Skeletal muscle tissue (tissue), 4 donors: Measurements from ENCODE around the gene SSR4. TPM values are rescaled to one million over a fixed set of nuclear protein-coding genes. Genes with fewer than 3 reads are reported as not detected.

Experiments
- H3K27ac ChIP-seq: one replicate; pipeline ENCODE4 v1.7.0; 2013; ENCODE audit warnings: mild to moderate bottlenecking, low read depth, low read length, inconsistent platforms
- H3K27me3 ChIP-seq, 3 donors: one replicate each; pipeline ENCODE4 v1.7.0; 2013; ENCODE audit warnings: low read length in 3 of 3; ENCODE audit not compliant: control insufficient read depth in 3 of 3, insufficient read depth in 3 of 3
- H3K36me3 ChIP-seq, 3 donors: one replicate each; pipeline ENCODE4 v1.7.0; 2013; ENCODE audit warnings: low read length in 3 of 3; ENCODE audit not compliant: control insufficient read depth in 3 of 3, insufficient read depth in 3 of 3
- H3K4me1 ChIP-seq, 3 donors: one replicate each; pipeline ENCODE4 v1.7.0; 2013; ENCODE audit warnings: low read length in 3 of 3, mild to moderate bottlenecking in 3 of 3; ENCODE audit not compliant: control insufficient read depth in 3 of 3, insufficient read depth in 3 of 3
- H3K4me3 ChIP-seq, 3 donors: one replicate each; pipeline ENCODE4 v1.7.0; 2013; ENCODE audit warnings: low read length in 3 of 3
- H3K9ac ChIP-seq, 3 donors: one replicate each; pipeline ENCODE4 v1.7.0; 2013; ENCODE audit warnings: low read length in 3 of 3, mild to moderate bottlenecking in 3 of 3, moderate library complexity in 2 of 3, low read depth in 1 of 3
- H3K9me3 ChIP-seq, 3 donors: one replicate each; pipeline ENCODE4 v1.7.0; 2013; ENCODE audit warnings: low read length in 3 of 3; ENCODE audit not compliant: control insufficient read depth in 3 of 3
- total RNA-seq: library from RNA; depleted of rRNA; stranded (reverse); fragments of >200 nt; gene quantifications from one replicate; pipeline ENCODE4 v1.2.3, GENCODE V29; 2014
- donor health status: Osteomylitis.

The SSR4 gene
- total RNA-seq, 1 donor from 2014 or later = 85.6 TPM

GRCh38 chrX:153769158-153769864 is 25.2 kb upstream of the SSR4 start:
- H3K4me3 ChIP-seq = no peak overlapping the region
- H3K27me3 ChIP-seq = peaks cover 0 to 4% (median 0%) of the 10 kb centered on the region in 3 donors
- no peaks in the 10 kb centered on the region for H3K9me3 ChIP-seq
- H3K9ac ChIP-seq = no peak overlapping the region
- no peak overlapping the region for H3K27ac ChIP-seq
- H3K4me1 ChIP-seq = peaks cover 6 to 20% (median 14%) of the 10 kb centered on the region in 3 donors
- no peaks in the 10 kb centered on the region for H3K36me3 ChIP-seq

DNA sequence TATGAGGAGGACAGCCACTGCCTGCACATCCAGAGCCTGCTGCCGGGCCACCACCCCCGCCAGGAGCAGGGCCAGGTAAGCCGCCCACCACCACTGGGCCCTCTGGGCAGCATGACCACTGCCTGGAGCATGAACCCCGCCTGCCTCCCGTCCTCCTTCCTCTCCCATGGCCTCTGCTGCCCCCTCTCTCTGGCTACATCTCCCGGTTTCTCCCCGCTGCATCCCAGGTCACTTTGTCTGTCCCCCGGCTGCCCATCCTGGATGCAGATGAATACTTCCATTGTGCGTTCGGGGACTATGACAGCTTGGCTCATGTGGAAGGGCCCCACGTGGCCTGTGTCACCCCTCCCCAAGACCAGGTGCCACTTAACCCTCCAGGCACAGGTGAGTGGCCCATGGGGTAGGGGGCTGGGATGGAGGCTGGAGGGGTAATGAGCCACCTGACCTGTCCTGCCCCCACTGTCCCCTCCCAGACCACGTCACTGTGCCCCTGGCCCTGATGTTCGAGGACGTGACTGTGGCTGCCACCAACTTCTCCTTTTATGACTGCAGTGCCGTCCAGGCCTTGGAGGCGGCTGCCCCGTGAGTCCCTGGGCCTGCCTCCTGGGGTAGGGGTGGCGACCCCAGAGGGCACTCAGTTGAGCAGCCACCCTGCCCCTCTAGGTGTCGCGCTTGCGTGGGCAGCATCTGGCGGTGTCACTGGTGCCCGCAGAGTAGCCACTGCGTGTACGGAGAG is 24.4 kb upstream of the SSR4 start:
- Histone ChIP-seq H3K9ac (no peak overlapping the region), H3K36me3 (no peaks in the 10 kb centered on the region), H3K4me1 (peaks cover 2 to 13% (median 10%) of the 10 kb centered on the region in 3 donors), H3K27me3 (peaks cover 0 to 4% (median 0%) of the 10 kb centered on the region in 3 donors), H3K9me3 (no peaks in the 10 kb centered on the region), H3K27ac (no peak overlapping the region), H3K4me3 (no peak overlapping the region)

DNA sequence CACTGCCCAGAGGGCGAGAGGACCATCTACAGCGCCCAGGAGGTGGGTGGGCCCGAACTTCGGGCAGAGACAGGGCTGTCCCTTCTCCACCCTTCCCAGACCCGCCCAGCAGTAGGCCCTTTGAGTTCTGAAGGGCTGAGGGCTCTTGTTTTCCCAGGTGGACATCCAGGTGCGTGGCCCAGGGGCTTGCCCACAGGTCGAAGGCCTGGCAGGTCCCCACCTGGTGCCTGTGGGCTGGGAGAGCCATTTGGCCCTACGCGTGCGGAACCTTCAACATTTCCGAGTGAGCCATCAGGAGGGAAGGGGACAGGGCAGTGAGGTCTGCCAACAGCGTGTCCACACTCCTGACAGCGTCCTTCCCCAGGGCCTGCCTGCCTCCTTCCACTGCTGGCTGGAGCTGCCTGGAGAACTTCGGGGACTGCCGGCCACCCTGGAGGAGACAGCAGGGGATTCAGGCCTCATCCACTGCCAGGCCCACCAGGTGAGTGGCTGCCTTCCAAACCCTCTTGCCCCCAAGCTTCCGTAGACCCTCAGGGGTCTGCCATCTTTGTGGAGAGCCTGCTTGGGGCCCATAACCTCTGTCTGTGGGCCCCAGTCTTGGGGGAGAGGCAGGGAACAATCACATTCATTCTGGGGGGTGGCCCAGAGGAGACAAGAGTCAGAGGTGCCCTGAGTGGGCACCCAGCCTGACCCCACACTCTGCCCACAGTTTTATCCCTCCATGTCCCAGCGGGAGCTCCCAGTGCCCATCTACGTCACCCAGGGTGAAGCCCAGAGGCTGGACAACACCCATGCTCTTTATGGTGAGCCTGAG is 23.7 kb upstream of the SSR4 start:
- no peaks in the 10 kb centered on the region for H3K9me3 ChIP-seq
- H3K27ac ChIP-seq = no peak overlapping the region
- H3K9ac ChIP-seq = no peak overlapping the region
- no peak overlapping the region for H3K4me3 ChIP-seq
- peaks cover 0 to 4% (median 0%) of the 10 kb centered on the region in 3 donors for H3K27me3 ChIP-seq
- H3K36me3 ChIP-seq = no peaks in the 10 kb centered on the region
- peaks cover 2 to 13% (median 10%) of the 10 kb centered on the region in 3 donors for H3K4me1 ChIP-seq

- Histone ChIP-seq H3K36me3 (no peaks in the 10 kb centered on the region), H3K27ac (no peak overlapping the region), H3K9ac (no peak overlapping the region), H3K9me3 (no peaks in the 10 kb centered on the region), H3K4me3 (no peak overlapping the region), H3K4me1 (peaks cover 2 to 11% (median 10%) of the 10 kb centered on the region in 3 donors), H3K27me3 (peaks cover 0 to 4% (median 0%) of the 10 kb centered on the region in 3 donors)
Observed at GRCh38 chrX:153771415-153772315, 22.8 kb upstream of the SSR4 start.

- Histone ChIP-seq H3K4me1 (peaks cover 0 to 4% (median 3%) of the 10 kb centered on the region in 3 donors), H3K27ac (no peak overlapping the region), H3K27me3 (peaks cover 0 to 4% (median 0%) of the 10 kb centered on the region in 3 donors), H3K9ac (no peak overlapping the region), H3K4me3 (no peak overlapping the region), H3K9me3 (no peaks in the 10 kb centered on the region), H3K36me3 (no peaks in the 10 kb centered on the region)
Observed at GRCh38 chrX:153772316-153773217, 21.9 kb upstream of the SSR4 start.

DNA sequence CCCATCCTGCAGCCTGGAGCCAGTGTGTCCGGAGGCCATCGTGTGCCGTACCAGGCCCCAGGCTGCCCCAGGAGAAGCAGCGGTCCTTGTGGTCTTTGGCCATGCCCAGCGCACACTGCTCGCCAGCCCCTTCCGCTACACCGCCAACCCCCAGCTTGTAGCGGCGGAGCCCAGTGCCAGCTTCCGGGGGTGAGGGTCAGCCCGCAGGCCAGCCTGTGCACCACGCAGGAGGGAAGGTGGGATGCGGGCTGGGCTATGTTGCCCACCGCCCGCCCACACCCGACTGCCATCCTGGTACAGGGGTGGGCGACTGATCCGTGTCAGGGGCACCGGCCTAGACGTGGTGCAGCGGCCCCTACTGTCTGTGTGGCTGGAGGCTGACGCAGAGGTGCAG is 21.3 kb upstream of the SSR4 start:
- peaks cover 0 to under 1% (median 0%) of the 10 kb centered on the region in 3 donors for H3K4me1 ChIP-seq
- no peak overlapping the region for H3K9ac ChIP-seq
- no peak overlapping the region for H3K27ac ChIP-seq
- H3K4me3 ChIP-seq = no peak overlapping the region
- no peaks in the 10 kb centered on the region for H3K36me3 ChIP-seq
- peaks cover 0 to 4% (median 0%) of the 10 kb centered on the region in 3 donors for H3K27me3 ChIP-seq
- no peaks in the 10 kb centered on the region for H3K9me3 ChIP-seq

DNA sequence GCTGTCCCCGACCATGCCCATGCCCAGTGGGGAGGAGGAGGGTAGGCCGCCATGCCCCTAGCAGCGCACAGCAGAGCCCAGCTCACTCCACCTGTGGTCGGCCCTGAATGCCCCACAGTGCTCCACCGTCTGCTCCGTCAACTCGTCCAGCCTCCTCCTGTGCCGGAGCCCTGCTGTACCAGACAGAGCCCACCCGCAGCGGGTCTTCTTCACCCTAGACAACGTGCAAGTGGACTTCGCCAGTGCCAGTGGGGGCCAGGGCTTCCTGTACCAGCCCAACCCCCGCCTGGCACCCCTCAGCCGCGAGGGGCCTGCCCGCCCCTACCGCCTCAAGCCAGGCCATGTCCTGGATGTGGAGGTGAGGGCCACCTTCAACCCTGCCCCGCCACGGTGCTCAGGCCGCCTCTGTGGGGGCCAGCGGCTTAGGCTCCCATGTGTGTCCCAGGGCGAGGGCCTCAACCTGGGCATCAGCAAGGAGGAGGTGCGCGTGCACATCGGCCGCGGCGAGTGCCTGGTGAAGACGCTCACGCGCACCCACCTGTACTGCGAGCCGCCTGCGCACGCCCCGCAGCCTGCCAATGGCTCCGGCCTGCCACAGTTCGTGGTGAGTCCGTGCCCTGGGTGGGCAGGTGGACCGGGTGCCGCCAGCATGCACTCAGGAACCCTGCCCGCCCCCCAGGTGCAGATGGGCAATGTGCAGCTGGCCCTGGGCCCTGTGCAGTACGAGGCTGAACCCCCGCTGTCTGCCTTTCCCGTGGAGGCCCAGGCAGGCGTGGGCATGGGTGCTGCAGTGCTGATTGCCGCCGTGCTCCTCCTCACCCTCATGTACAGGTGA is 20.5 kb upstream of the SSR4 start:
- Histone ChIP-seq H3K4me1 (peaks cover 0 to 8% (median 2%) of the 10 kb centered on the region in 3 donors), H3K9ac (no peak overlapping the region), H3K27ac (no peak overlapping the region), H3K36me3 (no peaks in the 10 kb centered on the region), H3K4me3 (no peak overlapping the region), H3K9me3 (no peaks in the 10 kb centered on the region), H3K27me3 (peaks cover 0 to 4% (median 0%) of the 10 kb centered on the region in 3 donors)

- no peaks in the 10 kb centered on the region for H3K36me3 ChIP-seq
Observed at GRCh38 chrX:153774576-153775292, 19.7 kb upstream of the SSR4 start.

More at GRCh38 chrX:153774576-153775292, 19.7 kb upstream of the SSR4 start:
- Histone ChIP-seq H3K9ac (no peak overlapping the region), H3K4me1 (peaks cover 0 to 8% (median 2%) of the 10 kb centered on the region in 3 donors), H3K4me3 (no peak overlapping the region), H3K27ac (no peak overlapping the region), H3K27me3 (peaks cover 0 to 4% (median 0%) of the 10 kb centered on the region in 3 donors), H3K9me3 (no peaks in the 10 kb centered on the region)
